RPMI7951 (cell line): ENCODE data around the gene TBC1D14. TPM values are rescaled to one million over a fixed set of nuclear protein-coding genes. Genes with fewer than 3 reads are reported as not detected.

Source experiments
- DNase-seq: peaks from one replicate; pipeline ENCODE4 v3.0.0-alpha.2; 2012; ENCODE audit warnings: low read depth
- total RNA-seq: library from RNA; depleted of rRNA; stranded (reverse); fragments of >200 nt; shearing (Covaris generic); gene quantifications from 2 replicates; pipeline ENCODE4 v1.2.3, GENCODE V29; 2014

Gene TBC1D14
- total RNA-seq, 1 experiment from 2014 or later: 23.3 TPM

- DNase-seq: no peak
Observed at GRCh38 chr4:6948134-6948460, 38.5 kb downstream of the TBC1D14 start.

GRCh38 chr4:6951880-6952381, 42.3 kb downstream of the TBC1D14 start:
- no peak for DNase-seq

GRCh38 chr4:6953751-6954380, 44.2 kb downstream of the TBC1D14 start:
- no peak for DNase-seq

- no peak for DNase-seq
Observed at GRCh38 chr4:6955261-6955911, 45.8 kb downstream of the TBC1D14 start.

GRCh38 chr4:6956087-6956433, 46.4 kb downstream of the TBC1D14 start:
- no peak for DNase-seq

- no peak for DNase-seq
Observed at GRCh38 chr4:6956434-6957147, 47.0 kb downstream of the TBC1D14 start.

- no peak for DNase-seq
Observed at GRCh38 chr4:6957148-6957520, 47.5 kb downstream of the TBC1D14 start.

- no peak for DNase-seq
Observed at GRCh38 chr4:6957994-6958393, 48.4 kb downstream of the TBC1D14 start.

GRCh38 chr4:6959261-6959660, 49.6 kb downstream of the TBC1D14 start:
- DNase-seq: no peak

- DNase-seq: no peak
Observed at GRCh38 chr4:6960154-6960553, 50.5 kb downstream of the TBC1D14 start.

- DNase-seq: no peak
Observed at GRCh38 chr4:6960628-6961412, 51.2 kb downstream of the TBC1D14 start.

- no peak for DNase-seq
Observed at GRCh38 chr4:6961496-6962210, 52.0 kb downstream of the TBC1D14 start.

- DNase-seq: no peak
Observed at GRCh38 chr4:6962211-6963041, 52.8 kb downstream of the TBC1D14 start.

GRCh38 chr4:6963139-6963611, 53.5 kb downstream of the TBC1D14 start:
- DNase-seq: peak; percentile 63

GRCh38 chr4:6964858-6965257, 55.2 kb downstream of the TBC1D14 start:
- DNase-seq: no peak

- no peak for DNase-seq
Observed at GRCh38 chr4:6965329-6965728, 55.7 kb downstream of the TBC1D14 start.

- DNase-seq: no peak
Observed at GRCh38 chr4:6967846-6968340, 58.3 kb downstream of the TBC1D14 start.

GRCh38 chr4:6968496-6968895, 58.9 kb downstream of the TBC1D14 start:
- DNase-seq: no peak

- no peak for DNase-seq
Observed at GRCh38 chr4:6969826-6970800, 60.5 kb downstream of the TBC1D14 start.
